GM12875 (cell line): ENCODE data around the gene VDR.

Source experiments
- H3K4me3 ChIP-seq: one replicate; pipeline ENCODE4 v1.5.1; 2011; ENCODE audit warnings: low read depth, low read length, control low read depth
- CTCF ChIP-seq: IDR thresholded peaks from 2 replicates; pipeline ENCODE4 v1.5.1; 2011; ENCODE audit warnings: low read depth, mild to moderate bottlenecking, control low read depth, inconsistent platforms, low read length, moderate library complexity, borderline replicate concordance; ENCODE audit not compliant: insufficient read depth

The VDR gene

GRCh38 chr12:47909839-47910465 lies 5.2 kb upstream of the VDR start:
- no peak for TF ChIP-seq CTCF
- H3K4me3 ChIP-seq, result no peak overlapping the region

GRCh38 chr12:47908738-47909137 lies 3.9 kb upstream of the VDR start:
- no peak overlapping the region for H3K4me3 ChIP-seq
- TF ChIP-seq CTCF, result no peak

GRCh38 chr12:47907851-47908454 lies 3.2 kb upstream of the VDR start:
- no peak for TF ChIP-seq CTCF
- no peak overlapping the region for H3K4me3 ChIP-seq

GRCh38 chr12:47903927-47904712 lies 674 bp downstream of the VDR start:
- peak overlapping the region; percentile 61 for H3K4me3 ChIP-seq
- TF ChIP-seq CTCF, result no peak

GRCh38 chr12:47903151-47903611 lies 1.6 kb downstream of the VDR start:
- TF ChIP-seq CTCF, result no peak
- H3K4me3 ChIP-seq, result no peak overlapping the region

- no peak overlapping the region for H3K4me3 ChIP-seq
- TF ChIP-seq CTCF, result no peak
These were observed 2.6 kb downstream of the VDR start for GRCh38 chr12:47902131-47902639.
